Activated naive CD8-positive, alpha-beta T cell treated with anti-CD3 and anti-CD28 coated beads, Interleukin-2, amount 50 U/mL, for 24 hours (primary cell): ENCODE measurements around the gene REG4.
"Not testable (repeated sequence)": the region's sequence is repeated elsewhere in the genome, so short reads cannot be mapped to it uniquely, and the experiment has no call there.

Experiments
- ATAC-seq: fragments of 150-1000 bp; cut with Tn5 transposase; one replicate; pipeline ENCODE4 v1.10.0; 2021
- DNase-seq: peaks from one replicate; pipeline ENCODE4 v3.0.0; 2021
- H3K27ac Mint-ChIP-seq: one replicate; pipeline ENCODE4 v1.8.0; 2021; ENCODE audit warnings: mild to moderate bottlenecking, mixed read lengths
- H3K27me3 Mint-ChIP-seq: one replicate; pipeline ENCODE4 v1.8.0; 2021; ENCODE audit warnings: mixed read lengths
- H3K36me3 Mint-ChIP-seq: one replicate; pipeline ENCODE4 v1.8.0; 2021; ENCODE audit warnings: low read depth, mixed read lengths
- H3K4me1 Mint-ChIP-seq: one replicate; pipeline ENCODE4 v1.8.0; 2021; ENCODE audit warnings: mixed read lengths
- H3K4me3 Mint-ChIP-seq: one replicate; pipeline ENCODE4 v1.8.0; 2021; ENCODE audit warnings: mild to moderate bottlenecking, moderate library complexity, mixed read lengths
- H3K9me3 Mint-ChIP-seq: one replicate; pipeline ENCODE4 v1.8.0; 2021; ENCODE audit warnings: mixed read lengths

The REG4 gene

DNA sequence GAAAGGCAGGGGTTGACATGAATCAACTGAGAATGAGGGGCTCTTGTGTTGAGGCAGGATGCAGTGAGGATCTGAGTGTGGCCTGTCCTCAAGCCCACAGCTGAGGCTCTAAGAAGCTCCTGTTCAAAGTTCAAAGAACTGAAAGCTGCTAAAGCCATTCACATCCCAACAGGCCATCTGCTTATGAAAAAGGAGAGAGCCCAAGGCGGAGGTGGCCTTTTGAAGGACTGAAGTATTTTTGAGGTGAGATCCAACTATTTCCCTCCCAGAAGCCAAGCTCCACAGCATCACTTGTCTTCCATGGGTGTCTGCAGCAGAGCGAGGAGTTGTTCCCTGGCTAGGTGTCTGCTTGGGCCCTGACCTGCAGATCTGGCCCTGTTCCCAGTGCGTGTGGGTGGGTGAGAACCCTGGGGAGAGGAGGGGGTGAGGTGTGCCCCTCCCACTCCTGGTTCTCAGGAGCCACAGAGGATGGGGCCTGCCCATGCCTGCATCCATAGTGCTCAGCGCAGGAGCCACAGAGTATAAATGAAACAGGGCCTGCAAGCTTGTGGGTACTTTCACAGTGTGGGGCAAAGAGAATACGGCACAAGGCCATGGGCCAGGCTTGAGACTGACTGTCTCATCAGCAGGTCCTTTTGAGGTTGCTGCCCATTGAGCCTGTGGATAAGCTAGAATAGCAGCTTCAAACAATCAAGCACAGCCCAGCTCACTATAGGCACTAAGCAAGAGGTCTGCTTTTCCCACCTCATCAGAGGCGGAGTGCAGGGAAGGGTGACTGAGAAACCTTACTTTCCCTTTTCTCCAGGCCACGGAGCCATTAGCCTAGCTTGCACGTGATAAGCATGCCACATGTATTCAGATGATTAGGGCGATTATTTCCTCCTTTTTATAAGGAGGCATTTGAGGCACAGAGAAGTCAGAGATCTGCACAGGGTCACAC, 15.7 kb downstream of the REG4 start:
- Mint-ChIP-seq H3K4me1 (peaks cover 32% of the 10 kb centered on the region), H3K4me3 (no peak overlapping the region), H3K27ac (no peak overlapping the region), H3K27me3 (peaks cover 1% of the 10 kb centered on the region), H3K9me3 (no peaks in the 10 kb centered on the region), H3K36me3 (no peaks in the 10 kb centered on the region)
- no peak for DNase-seq
- no peak for ATAC-seq

DNA sequence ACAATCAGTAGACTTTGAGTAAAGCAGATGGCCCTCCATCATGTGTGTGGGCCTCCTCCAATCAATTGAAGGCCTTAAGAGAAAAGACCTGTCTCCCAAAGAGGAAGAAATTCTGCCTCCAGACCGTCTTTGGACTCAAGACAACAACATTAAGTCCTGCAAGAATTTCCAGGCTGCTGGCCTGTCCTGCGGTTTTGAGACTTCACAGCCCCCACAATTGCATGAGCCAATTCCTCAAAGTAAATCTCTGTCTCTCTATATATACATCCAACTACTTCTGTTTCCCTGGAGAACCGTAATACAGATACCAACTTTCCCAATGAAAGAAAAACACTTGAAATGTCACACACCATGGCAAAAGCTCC, 16.4 kb downstream of the REG4 start:
- H3K36me3 Mint-ChIP-seq: no peaks in the 10 kb centered on the region

GRCh38 chr1:119794230-119794875, 16.9 kb downstream of the REG4 start:
- no peak overlapping the region for H3K4me3 Mint-ChIP-seq
- ATAC-seq (no peak), DNase-seq (no peak)
- H3K36me3 Mint-ChIP-seq: no peaks in the 10 kb centered on the region
- peaks cover 22% of the 10 kb centered on the region for H3K4me1 Mint-ChIP-seq
- H3K9me3 Mint-ChIP-seq: no peaks in the 10 kb centered on the region
- peaks cover 2% of the 10 kb centered on the region for H3K27me3 Mint-ChIP-seq
- H3K27ac Mint-ChIP-seq: no peak overlapping the region

More for the DNA sequence above, 16.4 kb downstream of the REG4 start:
- no peak overlapping the region for H3K4me3 Mint-ChIP-seq
- H3K9me3 Mint-ChIP-seq: no peaks in the 10 kb centered on the region
- H3K27ac Mint-ChIP-seq: no peak overlapping the region
- H3K4me1 Mint-ChIP-seq: peaks cover 28% of the 10 kb centered on the region
- ATAC-seq: no peak
- DNase-seq: no peak
- peaks cover 1% of the 10 kb centered on the region for H3K27me3 Mint-ChIP-seq

GRCh38 chr1:119791377-119791776, 19.9 kb downstream of the REG4 start:
- H3K4me1 Mint-ChIP-seq: peaks cover 7% of the 10 kb centered on the region
- no peak for DNase-seq
- no peak for ATAC-seq
- H3K36me3 Mint-ChIP-seq: no peaks in the 10 kb centered on the region
- no peak overlapping the region for H3K27ac Mint-ChIP-seq
- peaks cover 5% of the 10 kb centered on the region for H3K27me3 Mint-ChIP-seq
- no peaks in the 10 kb centered on the region for H3K9me3 Mint-ChIP-seq
- H3K4me3 Mint-ChIP-seq: no peak overlapping the region

GRCh38 chr1:119790451-119791198, 20.6 kb downstream of the REG4 start:
- Mint-ChIP-seq H3K36me3 (no peaks in the 10 kb centered on the region), H3K27ac (no peak overlapping the region), H3K4me1 (peaks cover 10% of the 10 kb centered on the region), H3K9me3 (no peaks in the 10 kb centered on the region), H3K27me3 (peaks cover 5% of the 10 kb centered on the region), H3K4me3 (no peak overlapping the region)
- ATAC-seq (no peak), DNase-seq (no peak)

DNA sequence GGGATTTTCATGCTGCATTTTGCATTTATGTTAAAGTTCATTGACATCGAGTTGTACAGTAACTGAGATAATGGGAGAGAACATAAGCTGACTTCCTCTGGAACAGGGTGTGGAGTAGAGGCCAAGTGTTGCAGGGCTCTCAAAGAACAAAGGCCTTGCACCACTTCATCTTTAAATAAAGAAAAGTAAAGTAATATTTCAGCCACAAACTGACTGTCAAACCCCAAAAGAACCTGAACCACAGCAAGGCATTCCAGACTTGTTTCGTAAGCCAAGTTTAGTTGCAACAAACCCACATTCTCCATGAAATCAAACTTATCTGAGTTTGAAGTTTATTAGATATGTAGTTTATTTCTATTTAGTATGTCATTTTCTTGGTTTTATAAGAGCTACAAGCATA, 23.5 kb downstream of the REG4 start:
- peaks cover 20% of the 10 kb centered on the region for H3K4me1 Mint-ChIP-seq
- no peak overlapping the region for H3K27ac Mint-ChIP-seq
- ATAC-seq (no peak), DNase-seq (no peak)
- H3K9me3 Mint-ChIP-seq: no peaks in the 10 kb centered on the region
- H3K27me3 Mint-ChIP-seq: peaks cover 8% of the 10 kb centered on the region
- no peaks in the 10 kb centered on the region for H3K36me3 Mint-ChIP-seq
- no peak overlapping the region for H3K4me3 Mint-ChIP-seq

DNA sequence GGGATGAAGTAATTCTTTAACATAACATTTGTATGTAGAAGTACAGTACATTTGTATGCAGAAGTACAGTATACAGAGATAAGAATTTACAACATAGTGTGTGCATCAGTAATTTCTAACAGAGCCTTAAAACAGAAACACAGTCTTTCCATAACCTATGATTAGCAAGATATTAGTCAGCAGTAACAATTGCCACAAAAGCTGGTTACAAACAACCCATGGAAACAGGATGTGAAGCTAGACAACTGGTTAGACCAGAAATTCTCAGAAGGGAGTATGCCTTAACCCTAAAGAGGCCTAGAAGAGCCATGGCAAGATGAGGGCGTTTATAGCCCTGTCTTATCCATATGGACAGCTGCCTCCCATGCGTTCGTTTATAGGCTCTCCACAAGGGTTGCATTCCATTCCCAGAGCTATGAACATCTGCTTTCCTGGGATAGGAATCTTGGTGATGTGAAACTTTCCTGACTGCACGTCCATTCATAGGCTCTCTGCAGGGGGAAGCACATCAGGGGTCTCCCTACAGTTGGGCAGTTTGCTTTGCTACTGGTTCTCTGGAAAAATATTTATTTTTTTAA, 24.7 kb downstream of the REG4 start:
- H3K9me3 Mint-ChIP-seq, ATAC-seq, H3K27ac Mint-ChIP-seq, H3K4me3 Mint-ChIP-seq, DNase-seq, H3K27me3 Mint-ChIP-seq, H3K36me3 Mint-ChIP-seq: not testable (repeated sequence)
- H3K4me1 Mint-ChIP-seq: peaks cover 20% of the 10 kb centered on the region

GRCh38 chr1:119786046-119786445, 25.2 kb downstream of the REG4 start:
- ATAC-seq, H3K4me3 Mint-ChIP-seq: not testable (repeated sequence)
- peaks cover 20% of the 10 kb centered on the region for H3K4me1 Mint-ChIP-seq

GRCh38 chr1:119784191-119784781, 27.0 kb downstream of the REG4 start:
- no peak overlapping the region for H3K27ac Mint-ChIP-seq
- ATAC-seq (no peak), DNase-seq (no peak)
- peaks cover 20% of the 10 kb centered on the region for H3K4me1 Mint-ChIP-seq
- no peak overlapping the region for H3K4me3 Mint-ChIP-seq
- H3K36me3 Mint-ChIP-seq: no peaks in the 10 kb centered on the region
- peaks cover 6% of the 10 kb centered on the region for H3K27me3 Mint-ChIP-seq
- no peaks in the 10 kb centered on the region for H3K9me3 Mint-ChIP-seq

More at GRCh38 chr1:119786046-119786445, 25.2 kb downstream of the REG4 start:
- not testable (repeated sequence) for H3K9me3 Mint-ChIP-seq, H3K36me3 Mint-ChIP-seq, DNase-seq, H3K27me3 Mint-ChIP-seq, H3K27ac Mint-ChIP-seq

GRCh38 chr1:119783354-119784185, 27.7 kb downstream of the REG4 start:
- H3K27ac Mint-ChIP-seq: peak overlapping the region; percentile 9
- H3K9me3 Mint-ChIP-seq: no peaks in the 10 kb centered on the region
- H3K36me3 Mint-ChIP-seq: no peaks in the 10 kb centered on the region
- H3K27me3 Mint-ChIP-seq: peaks cover 4% of the 10 kb centered on the region
- no peak for DNase-seq
- peaks cover 20% of the 10 kb centered on the region for H3K4me1 Mint-ChIP-seq
- H3K4me3 Mint-ChIP-seq: no peak overlapping the region
- peak; percentile 42 for ATAC-seq

- Mint-ChIP-seq H3K4me1 (peaks cover 20% of the 10 kb centered on the region), H3K9me3 (no peaks in the 10 kb centered on the region), H3K36me3 (no peaks in the 10 kb centered on the region), H3K4me3 (no peak overlapping the region), H3K27ac (no peak overlapping the region), H3K27me3 (peaks cover 7% of the 10 kb centered on the region)
- DNase-seq (no peak), ATAC-seq (peak; percentile 61)
Observed at GRCh38 chr1:119782631-119783325, 28.5 kb downstream of the REG4 start.

DNA sequence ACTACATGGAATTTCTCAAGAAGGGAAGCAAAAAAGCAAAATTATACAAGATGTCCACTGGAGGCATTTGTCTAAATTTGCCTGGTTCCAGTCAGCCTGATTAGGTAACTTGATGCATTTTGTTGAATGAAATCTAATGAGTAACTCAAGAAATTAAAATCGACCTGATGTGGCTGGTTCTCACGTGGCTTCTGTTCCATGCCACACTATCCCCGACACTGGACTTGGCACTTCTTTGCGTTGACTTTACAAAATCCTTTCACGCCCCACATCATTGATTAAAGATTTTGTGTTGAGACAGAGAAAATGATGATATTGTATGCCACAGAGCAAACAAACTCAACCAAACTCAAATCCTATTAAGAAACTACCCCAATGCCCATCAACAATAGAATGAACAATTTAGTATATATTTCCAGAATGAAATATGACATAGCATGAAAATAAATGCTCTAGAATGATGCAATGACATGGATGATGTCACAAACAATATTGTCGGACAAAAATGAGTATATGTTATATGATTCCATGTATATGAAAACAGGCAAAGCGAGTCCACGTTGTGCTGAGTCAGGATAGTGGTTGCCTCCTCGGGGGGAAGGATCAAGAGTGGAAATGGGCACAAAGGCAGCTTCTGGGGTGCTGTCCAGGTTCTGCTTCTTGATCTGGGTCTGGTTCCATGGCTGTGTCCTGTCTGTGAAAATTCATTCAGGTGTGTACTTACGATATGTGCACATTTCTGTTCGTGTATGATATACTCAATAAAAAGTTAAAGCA, 29.6 kb downstream of the REG4 start:
- no peak for ATAC-seq
- no peak overlapping the region for H3K27ac Mint-ChIP-seq
- no peak overlapping the region for H3K4me3 Mint-ChIP-seq
- H3K9me3 Mint-ChIP-seq: no peaks in the 10 kb centered on the region
- H3K4me1 Mint-ChIP-seq: peaks cover 18% of the 10 kb centered on the region
- no peak for DNase-seq
- H3K27me3 Mint-ChIP-seq: peaks cover 7% of the 10 kb centered on the region
- H3K36me3 Mint-ChIP-seq: no peaks in the 10 kb centered on the region
